H1 (cell line): ENCODE data around the gene GDF2. TPM values are rescaled to one million over a fixed set of nuclear protein-coding genes. Genes with fewer than 3 reads are reported as not detected.

Source experiments
- CTCF ChIA-PET: fragments of 300-600 bp; sonication (Branson Sonifier 250); formaldehyde crosslinking; loops from one replicate; lab custom pipeline; 2021; ENCODE audit not compliant: partially characterized antibody; lab: Charles Lee
- POLR2A ChIA-PET: fragments of 300-600 bp; sonication (Branson Sonifier 250); formaldehyde crosslinking; loops from one replicate; lab custom pipeline; 2021; ENCODE audit warnings: inconsistent platforms; ENCODE audit not compliant: partially characterized antibody; lab: Charles Lee
- DNase-seq, 2 experiments: peaks; one replicate each; pipeline versions ENCODE4 v3.0.0 to v3.0.0-alpha.2; 2010 to 2022; ENCODE audit warnings: low spot score in 2 of 2, low read depth in 1 of 2, mixed read lengths in 1 of 2
- FAIRE-seq: peaks from 2 replicates; lab custom pipeline; 2011; peaks lifted over from hg19 to GRCh38; lab: Jason Lieb, UNC
- H2AFZ ChIP-seq: 2 replicates; pipeline ENCODE4 v1.8.1; 2012; ENCODE audit warnings: low read length, inconsistent platforms
- H2AK5ac ChIP-seq: 2 replicates; pipeline ENCODE4 v1.6.1; 2013; ENCODE audit warnings: low read depth, low read length
- H2BK120ac ChIP-seq: replicated peaks from 2 replicates; pipeline ENCODE3; 2013; ENCODE audit warnings: low read depth, low read length, inconsistent platforms
- H2BK12ac ChIP-seq: 2 replicates; pipeline ENCODE4 v1.6.1; 2013; ENCODE audit warnings: low read depth, low read length
- H2BK15ac ChIP-seq: 2 replicates; pipeline ENCODE4 v1.6.1; 2013; ENCODE audit warnings: low read length
- H2BK20ac ChIP-seq: 2 replicates; pipeline ENCODE4 v1.6.1; 2013; ENCODE audit warnings: low read length
- H2BK5ac ChIP-seq: 2 replicates; pipeline ENCODE4 v1.6.1; 2013; ENCODE audit warnings: low read depth, low read length
- H3K14ac ChIP-seq: 2 replicates; pipeline ENCODE4 v1.6.1; 2013; ENCODE audit warnings: inconsistent platforms; ENCODE audit not compliant: insufficient read length
- H3K18ac ChIP-seq: 2 replicates; pipeline ENCODE4 v1.6.1; 2013; ENCODE audit warnings: low read length; ENCODE audit errors: extremely low read depth
- H3K23ac ChIP-seq: 2 replicates; pipeline ENCODE4 v1.6.1; 2013; ENCODE audit warnings: inconsistent platforms; ENCODE audit not compliant: insufficient read length
- H3K23me2 ChIP-seq: 2 replicates; pipeline ENCODE4 v1.6.1; 2013; ENCODE audit warnings: low read depth, low read length
- H3K27ac ChIP-seq: 2 replicates; pipeline ENCODE4 v1.6.1; 2011; ENCODE audit warnings: low read depth, low read length, inconsistent platforms
- H3K27me3 ChIP-seq, 4 experiments: replicated peaks in 1 of 4; 1 replicate in 1 of 4; 2 replicates in 3 of 4; pipeline versions ENCODE4 v1.6.1 to v1.8.1; 2011 to 2013; ENCODE audit warnings: low read length in 3 of 4, mild to moderate bottlenecking in 3 of 4, inconsistent platforms in 2 of 4, mixed read lengths in 2 of 4, moderate library complexity in 1 of 4; ENCODE audit not compliant: control insufficient read depth in 3 of 4, insufficient read depth in 3 of 4; ENCODE audit errors: extremely low read depth in 1 of 4
- H3K36me3 ChIP-seq, 4 experiments: 2 replicates each; pipeline versions ENCODE4 v1.6.1 to v1.8.1; 2011 to 2013; ENCODE audit warnings: mild to moderate bottlenecking in 4 of 4, low read length in 3 of 4, moderate library complexity in 2 of 4, control low read depth in 1 of 4, inconsistent platforms in 1 of 4; ENCODE audit not compliant: insufficient read depth in 4 of 4, control insufficient read depth in 2 of 4
- H3K4ac ChIP-seq: replicated peaks from 2 replicates; pipeline ENCODE3; 2013; ENCODE audit warnings: low read length, low read depth, mixed read lengths, inconsistent platforms; ENCODE audit not compliant: insufficient read length
- H3K4me1 ChIP-seq, 4 experiments: replicated peaks in 1 of 4; 1 replicate in 1 of 4; 2 replicates in 3 of 4; pipeline versions ENCODE4 v1.6.1 to v1.8.1; 2011 to 2013; ENCODE audit warnings: low read length in 3 of 4, inconsistent platforms in 2 of 4, mixed read lengths in 1 of 4; ENCODE audit not compliant: insufficient read depth in 4 of 4, control insufficient read depth in 3 of 4
- H3K4me2 ChIP-seq, 2 experiments: 2 replicates each; pipeline versions ENCODE4 v1.6.1 to v1.8.1; 2011 to 2013; ENCODE audit warnings: low read depth in 2 of 2, low read length in 2 of 2, control low read depth in 1 of 2, inconsistent platforms in 1 of 2, mild to moderate bottlenecking in 1 of 2; ENCODE audit not compliant: insufficient read depth in 1 of 2
- H3K4me3 ChIP-seq, 4 experiments: fragments of 200-600, 300-600 bp in 1 of 4; sonication (generic), shearing (Covaris generic), sonication (Bioruptor Twin) in 1 of 4; 2 replicates each; pipeline versions ENCODE4 v1.5.1 to v1.8.1; 2011 to 2016; ENCODE audit warnings: low read length in 4 of 4, low read depth in 3 of 4, control low read depth in 2 of 4, inconsistent platforms in 2 of 4, mild to moderate bottlenecking in 2 of 4, mixed read lengths in 1 of 4, moderate library complexity in 1 of 4; ENCODE audit not compliant: insufficient read depth in 2 of 4; ENCODE audit errors: extremely low read depth in 1 of 4
- H3K56ac ChIP-seq: replicated peaks from 2 replicates; pipeline ENCODE3; 2013; ENCODE audit warnings: low read depth, mild to moderate bottlenecking, mixed read lengths, low read length, inconsistent platforms; ENCODE audit not compliant: insufficient read length
- H3K79me1 ChIP-seq: 2 replicates; pipeline ENCODE4 v1.6.1; 2013; ENCODE audit warnings: low read depth, low read length, control low read depth
- H3K79me2 ChIP-seq, 2 experiments: 2 replicates each; pipeline versions ENCODE4 v1.6.1 to v1.8.1; 2012 to 2013; ENCODE audit warnings: low read length in 2 of 2, mild to moderate bottlenecking in 2 of 2, inconsistent platforms in 1 of 2; ENCODE audit not compliant: insufficient read depth in 2 of 2, control insufficient read depth in 1 of 2
- H3K9ac ChIP-seq, 4 experiments: replicated peaks in 1 of 4; 1 replicate in 1 of 4; 2 replicates in 3 of 4; pipeline versions ENCODE4 v1.6.1 to v1.8.1; 2011 to 2013; ENCODE audit warnings: low read depth in 3 of 4, low read length in 3 of 4, control low read depth in 2 of 4, mild to moderate bottlenecking in 2 of 4, moderate library complexity in 2 of 4, inconsistent platforms in 1 of 4; ENCODE audit errors: extremely low read depth in 1 of 4
- H3K9me3 ChIP-seq, 2 experiments: 2 replicates each; pipeline versions ENCODE4 v1.6.1 to v1.8.1; 2012 to 2013; ENCODE audit warnings: mild to moderate bottlenecking in 2 of 2, moderate library complexity in 2 of 2, control low read depth in 1 of 2, inconsistent platforms in 1 of 2, low read depth in 1 of 2, low read length in 1 of 2, mixed read lengths in 1 of 2; ENCODE audit not compliant: insufficient read depth in 2 of 2
- H4K20me1 ChIP-seq, 2 experiments: replicated peaks in 1 of 2; 2 replicates each; pipeline versions ENCODE3 to v1.8.1; 2011 to 2013; ENCODE audit warnings: inconsistent platforms in 2 of 2, low read length in 2 of 2, mild to moderate bottlenecking in 1 of 2; ENCODE audit not compliant: insufficient read depth in 2 of 2, control insufficient read depth in 1 of 2
- H4K5ac ChIP-seq: 2 replicates; pipeline ENCODE4 v1.6.1; 2013; ENCODE audit warnings: low read length, low read depth, mixed read lengths, inconsistent platforms; ENCODE audit not compliant: insufficient read length
- H4K8ac ChIP-seq: 2 replicates; pipeline ENCODE4 v1.8.0; 2013; ENCODE audit warnings: mild to moderate bottlenecking, moderate library complexity, low read length, inconsistent platforms; ENCODE audit not compliant: insufficient read depth; ENCODE audit errors: extremely low read depth
- H4K91ac ChIP-seq: replicated peaks from 2 replicates; pipeline ENCODE3; 2013; ENCODE audit warnings: low read length, mixed read lengths, inconsistent platforms; ENCODE audit not compliant: insufficient read length
- CEBPB ChIP-seq: IDR thresholded peaks from 2 replicates; pipeline ENCODE4 v1.6.1; 2012; ENCODE audit warnings: low read depth, low read length
- EGR1 ChIP-seq: IDR thresholded peaks from 2 replicates; pipeline ENCODE4 v1.6.1; 2011; ENCODE audit warnings: low read depth, low read length, borderline replicate concordance
- EZH2 ChIP-seq: fragments of 200-600 bp; sonication (generic); IDR thresholded peaks from 2 replicates; pipeline ENCODE4 v1.7.1; 2012; ENCODE audit warnings: low read depth, mild to moderate bottlenecking, moderate library complexity, low read length, inconsistent platforms; ENCODE audit not compliant: severe bottlenecking
- MAX ChIP-seq: IDR thresholded peaks from 2 replicates; pipeline ENCODE4 v1.6.1; 2012; ENCODE audit warnings: inconsistent platforms
- SIX5 ChIP-seq: IDR thresholded peaks from 2 replicates; pipeline ENCODE4 v1.6.1; 2011; ENCODE audit warnings: mild to moderate bottlenecking, low read depth, low read length
- TBP ChIP-seq: IDR thresholded peaks from 2 replicates; pipeline ENCODE4 v1.6.1; 2011; ENCODE audit warnings: low read depth, low read length, improper control_type of control experiment
- TCF12 ChIP-seq: IDR thresholded peaks from 2 replicates; pipeline ENCODE4 v1.6.1; 2011; ENCODE audit warnings: low read depth, mild to moderate bottlenecking, low read length
- ZNF274 ChIP-seq: IDR thresholded peaks from 2 replicates; pipeline ENCODE4 v1.7.0; 2012; ENCODE audit warnings: low read length, borderline replicate concordance; ENCODE audit errors: extremely low read depth
- WGBS, 2 experiments: shearing (Covaris generic) in 1 of 2; methylation state at CpG; one replicate each; pipeline versions ENCODE4 v1.1.6 to v1.1.7; 2013 to 2015; ENCODE audit warnings: low lambda C conversion rate in 2 of 2, mixed read lengths in 2 of 2, inconsistent platforms in 1 of 2, low coverage in 1 of 2, missing lambda C conversion rate in 1 of 2; ENCODE audit not compliant: insufficient replicate concordance in 2 of 2, insufficient coverage in 1 of 2, insufficient read length in 1 of 2; ENCODE audit errors: extremely low coverage in 1 of 2, missing lambda C conversion rate in 1 of 2; 5-methylcytosine and 5-hydroxymethylcytosine counted together
- polyA plus RNA-seq, 7 experiments: library from polyadenylated mRNA; depleted of rRNA in 3 of 7; stranded (reverse) in 5 of 7; unstranded in 2 of 7; fragments of >200 nt in 5 of 7; fragments of 200-250 nt in 2 of 7; gene quantifications; 1 replicate in 5 of 7; 2 replicates in 1 of 7; 4 replicates in 1 of 7; pipeline versions ENCODE4 v1.2.1 to v1.2.3, GENCODE V29; 2011 to 2013; ENCODE audit warnings: missing spikeins in 2 of 7, mixed read lengths in 2 of 7
- total RNA-seq: library from RNA; stranded (reverse); fragmentation: NEBNext Ultra II Directional; extraction: Animal tissue kit (Norgen Biotek cat#: 25700); gene quantifications from 2 replicates; pipeline ENCODE4 v1.2.1, GENCODE V29; 2021

The GDF2 gene
- total and polyA plus RNA-seq, 2 of the 8 experiments (the other 6 are each of a cell fraction or from before 2014, with no cell fraction given), result not detected

- no peak for TF ChIP-seq ZNF274
- TF ChIP-seq EZH2, result no peak
- TF ChIP-seq SIX5, result no peak
- no peak for TF ChIP-seq TBP
- TF ChIP-seq TCF12, result no peak
- no peak for TF ChIP-seq MAX
- TF ChIP-seq EGR1, result no peak
- no peak for TF ChIP-seq CEBPB
- no peak overlapping the region for H3K18ac ChIP-seq
- H2BK120ac ChIP-seq, result no peak overlapping the region
- H3K79me2 ChIP-seq, result no peaks in the 10 kb centered on the region
- no peaks in the 10 kb centered on the region for H3K36me3 ChIP-seq
- no peak overlapping the region for H2BK20ac ChIP-seq
- no peak overlapping the region for H3K4me3 ChIP-seq
- no peak overlapping the region for H2AK5ac ChIP-seq
- H3K9me3 ChIP-seq, result no peaks in the 10 kb centered on the region
- no peak overlapping the region for H4K91ac ChIP-seq
- no peak for DNase-seq
- H3K14ac ChIP-seq, result no peak overlapping the region
- no peak overlapping the region for H3K56ac ChIP-seq
- H4K8ac ChIP-seq, result no peak overlapping the region
- no peak overlapping the region for H3K23ac ChIP-seq
- 86% methylated on average over 12 of the region's 12 CpGs; no CpG with 5 or more reads in 1 of the 2 experiments for WGBS, 2 experiments
- CTCF ChIA-PET, result interaction anchor here (0.7 to 4.3 kb wide), 10 partner anchors 8 to 269 kb away, joined by 3 to 24 read pairs (median 3); no protein-coding TSS in a partner anchor
- peaks cover 11% of the 10 kb centered on the region; the same call in 1 of the 2 replicates for H3K23me2 ChIP-seq
- POLR2A ChIA-PET, result no interaction called here
- no peak overlapping the region for H2BK12ac ChIP-seq
- no peak overlapping the region for H2BK5ac ChIP-seq
- no peak overlapping the region for H4K5ac ChIP-seq
- no peak overlapping the region for H2BK15ac ChIP-seq
- no peak overlapping the region for H3K4ac ChIP-seq
- peaks cover 0 to 4% (median 2%) of the 10 kb centered on the region in 4 experiments; a peak in 1 of 7 replicates for H3K4me1 ChIP-seq
- H3K27ac ChIP-seq, result no peak overlapping the region
- H2AFZ ChIP-seq, result no peak overlapping the region
- FAIRE-seq, result no peak
- H3K4me2 ChIP-seq, result no peak overlapping the region
- no peaks in the 10 kb centered on the region for H3K79me1 ChIP-seq
- no peak overlapping the region for H3K9ac ChIP-seq
- peaks cover 4 to 40% (median 33%) of the 10 kb centered on the region in 4 experiments for H3K27me3 ChIP-seq
- no peaks in the 10 kb centered on the region for H4K20me1 ChIP-seq
These were observed 24.3 kb upstream of the GDF2 start for GRCh38 chr10:47297866-47298540.
